ENCODE data around the gene MYO18A. TPM values are rescaled to one million over a fixed set of nuclear protein-coding genes. Genes with fewer than 3 reads are reported as not detected.
A peak's percentile ranks its signal among the peaks of the same experiment; 100 is the strongest.

MYO18A gene
- total RNA-seq, 1 experiment from 2014 or later, result 37.2 TPM

DNA sequence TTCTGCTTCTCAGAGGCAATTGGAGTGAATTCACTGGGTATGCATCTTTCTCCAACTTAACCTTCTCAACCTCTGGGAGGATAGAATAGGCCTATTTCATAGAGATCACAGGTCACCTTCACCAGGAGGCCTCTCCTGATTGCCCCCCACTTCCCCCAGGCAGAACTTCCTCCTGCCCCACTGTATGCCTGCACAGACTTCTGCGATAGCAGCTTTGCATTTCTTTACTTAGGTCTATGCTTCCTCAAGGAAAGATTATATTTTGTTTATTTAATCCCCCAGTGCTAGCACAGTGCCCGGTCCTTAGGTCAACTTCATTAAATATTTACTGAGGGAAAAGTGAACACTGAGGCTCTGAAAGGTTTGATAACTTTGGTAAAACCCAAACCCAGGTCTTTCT, 19.9 kb downstream of the MYO18A start:
- no peaks in the 10 kb centered on the region for H3K27me3 ChIP-seq (ENCODE audit: insufficient read depth, low read length)
- DNase-seq (ENCODE audit: low read depth, low spot score) (no peak), ATAC-seq (no peak)
- H4K20me1 ChIP-seq (ENCODE audit: insufficient read depth), result no peaks in the 10 kb centered on the region
- H3K36me3 ChIP-seq (ENCODE audit: control insufficient read depth in 1 of 2, insufficient read depth in 2 of 2, low read length in 2 of 2), result peaks cover 4 to 11% of the 10 kb centered on the region in 2 experiments; a peak in 2 of 4 replicates
- no peak overlapping the region for H3K4me2 ChIP-seq (ENCODE audit: low read length)
- H3K9ac ChIP-seq (ENCODE audit: low read length), result no peak overlapping the region
- H3K79me2 ChIP-seq (ENCODE audit: insufficient read depth, low read length), result peaks cover 43% of the 10 kb centered on the region
- POLR2A ChIA-PET, result interaction anchor here (0.7 kb wide), 1 partner anchor 17 kb away, joined by 4 read pairs; no protein-coding TSS in a partner anchor
- TF ChIP-seq MAX (IDR thresholded peaks at IDR 0.05) (no peak), YY1 (IDR thresholded peaks at IDR 0.05; ENCODE audit: extremely low read depth, insufficient replicate concordance, low read depth, low read length) (no peak), EZH2phosphoT487 (IDR thresholded peaks at IDR 0.05; ENCODE audit: borderline replicate concordance) (no peak)
- RAD21 ChIA-PET (ENCODE audit: low non-redundant PET in 1 of 2, low total read pairs in 2 of 2, uncharacterized antibody in 2 of 2, unreplicated experiment in 2 of 2), result no interaction called here
- no TSS peak for BruUV-seq (replicated peaks)
- peaks cover 45% of the 10 kb centered on the region in 2 experiments for H3K4me1 ChIP-seq (ENCODE audit: control insufficient read depth in 1 of 2, insufficient read depth in 2 of 2, low read length in 2 of 2)
- H3K27ac ChIP-seq (ENCODE audit: low read depth, low read length), result no peak overlapping the region
- CTCF ChIA-PET, result interaction anchor here (0.8 kb wide), 1 partner anchor 20 kb away, joined by 4 read pairs; the partner anchor contains the start of gene MYO18A
- H2AFZ ChIP-seq (ENCODE audit: low read depth, low read length, poor library complexity, severe bottlenecking), result no peak overlapping the region
- no peaks in the 10 kb centered on the region for H3K9me2 ChIP-seq (ENCODE audit: insufficient read depth)
- intact Hi-C loops (cut with micrococcal nuclease), result no loop called here
- no peak overlapping the region for H3K4me3 ChIP-seq (replicated peaks in 1 of 2; ENCODE audit: low read depth in 1 of 2, low read length in 2 of 2)
- no peaks in the 10 kb centered on the region for H3K9me3 ChIP-seq (ENCODE audit: control insufficient read depth in 1 of 2, insufficient read depth in 1 of 2, low read depth in 1 of 2, low read length in 2 of 2)

GRCh38 chr17:29159306-29159860, 20.8 kb downstream of the MYO18A start:
- Histone ChIP-seq H3K27me3 (ENCODE audit: insufficient read depth, low read length) (no peaks in the 10 kb centered on the region), H3K9me2 (ENCODE audit: insufficient read depth) (no peaks in the 10 kb centered on the region), H3K36me3 (ENCODE audit: control insufficient read depth in 1 of 2, insufficient read depth in 2 of 2, low read length in 2 of 2) (peaks cover 0 to 2% of the 10 kb centered on the region in 2 experiments; a peak in 1 of 4 replicates), H4K20me1 (ENCODE audit: insufficient read depth) (no peaks in the 10 kb centered on the region), H3K9ac (ENCODE audit: low read length) (no peak overlapping the region), H3K4me1 (ENCODE audit: control insufficient read depth in 1 of 2, insufficient read depth in 2 of 2, low read length in 2 of 2) (peaks cover 53% of the 10 kb centered on the region in 2 experiments), H3K79me2 (ENCODE audit: insufficient read depth, low read length) (peaks cover 51% of the 10 kb centered on the region), H3K4me3 (replicated peaks in 1 of 2; ENCODE audit: low read depth in 1 of 2, low read length in 2 of 2) (no peak overlapping the region), H3K9me3 (ENCODE audit: control insufficient read depth in 1 of 2, insufficient read depth in 1 of 2, low read depth in 1 of 2, low read length in 2 of 2) (no peaks in the 10 kb centered on the region), H2AFZ (ENCODE audit: low read depth, low read length, poor library complexity, severe bottlenecking) (no peak overlapping the region), H3K27ac (ENCODE audit: low read depth, low read length) (no peak overlapping the region), H3K4me2 (ENCODE audit: low read length) (peak overlapping the region; percentile 76)
- no TSS peak for BruUV-seq (replicated peaks)
- intact Hi-C loops (cut with micrococcal nuclease), result no loop called here
- CTCF ChIA-PET, result interaction anchor here (0.8 kb wide), 1 partner anchor 21 kb away, joined by 4 read pairs; the partner anchor contains the start of gene MYO18A
- POLR2A ChIA-PET, result interaction anchor here (0.7 kb wide), 1 partner anchor 17 kb away, joined by 4 read pairs; no protein-coding TSS in a partner anchor
- RAD21 ChIA-PET (ENCODE audit: low non-redundant PET in 1 of 2, low total read pairs in 2 of 2, uncharacterized antibody in 2 of 2, unreplicated experiment in 2 of 2), result interaction anchor here in 1 of 2 experiments (0.6 kb wide), 1 partner anchor 467 kb away, joined by 3 read pairs; no protein-coding TSS in a partner anchor
- ATAC-seq (no peak), DNase-seq (ENCODE audit: low read depth, low spot score) (no peak)
- TF ChIP-seq ELF1 (IDR thresholded peaks at IDR 0.05; ENCODE audit: borderline replicate concordance, low read depth), result no peak
- TF ChIP-seq SIN3A (IDR thresholded peaks at IDR 0.05; ENCODE audit: low read depth), result no peak
- no peak for TF ChIP-seq ZBTB33 (IDR thresholded peaks at IDR 0.05; ENCODE audit: extremely low read depth, insufficient replicate concordance, low read length)
- no peak for TF ChIP-seq FOSL1 (IDR thresholded peaks at IDR 0.05; ENCODE audit: low read depth)
- TF ChIP-seq EZH2 (IDR thresholded peaks at IDR 0.05), result no peak
- TF ChIP-seq ZNF274 (IDR thresholded peaks at IDR 0.05; ENCODE audit: low read depth, low read length), result no peak
- TF ChIP-seq CEBPB (IDR thresholded peaks at IDR 0.05; ENCODE audit: low read depth), result no peak
- TF ChIP-seq, protein P1, sequence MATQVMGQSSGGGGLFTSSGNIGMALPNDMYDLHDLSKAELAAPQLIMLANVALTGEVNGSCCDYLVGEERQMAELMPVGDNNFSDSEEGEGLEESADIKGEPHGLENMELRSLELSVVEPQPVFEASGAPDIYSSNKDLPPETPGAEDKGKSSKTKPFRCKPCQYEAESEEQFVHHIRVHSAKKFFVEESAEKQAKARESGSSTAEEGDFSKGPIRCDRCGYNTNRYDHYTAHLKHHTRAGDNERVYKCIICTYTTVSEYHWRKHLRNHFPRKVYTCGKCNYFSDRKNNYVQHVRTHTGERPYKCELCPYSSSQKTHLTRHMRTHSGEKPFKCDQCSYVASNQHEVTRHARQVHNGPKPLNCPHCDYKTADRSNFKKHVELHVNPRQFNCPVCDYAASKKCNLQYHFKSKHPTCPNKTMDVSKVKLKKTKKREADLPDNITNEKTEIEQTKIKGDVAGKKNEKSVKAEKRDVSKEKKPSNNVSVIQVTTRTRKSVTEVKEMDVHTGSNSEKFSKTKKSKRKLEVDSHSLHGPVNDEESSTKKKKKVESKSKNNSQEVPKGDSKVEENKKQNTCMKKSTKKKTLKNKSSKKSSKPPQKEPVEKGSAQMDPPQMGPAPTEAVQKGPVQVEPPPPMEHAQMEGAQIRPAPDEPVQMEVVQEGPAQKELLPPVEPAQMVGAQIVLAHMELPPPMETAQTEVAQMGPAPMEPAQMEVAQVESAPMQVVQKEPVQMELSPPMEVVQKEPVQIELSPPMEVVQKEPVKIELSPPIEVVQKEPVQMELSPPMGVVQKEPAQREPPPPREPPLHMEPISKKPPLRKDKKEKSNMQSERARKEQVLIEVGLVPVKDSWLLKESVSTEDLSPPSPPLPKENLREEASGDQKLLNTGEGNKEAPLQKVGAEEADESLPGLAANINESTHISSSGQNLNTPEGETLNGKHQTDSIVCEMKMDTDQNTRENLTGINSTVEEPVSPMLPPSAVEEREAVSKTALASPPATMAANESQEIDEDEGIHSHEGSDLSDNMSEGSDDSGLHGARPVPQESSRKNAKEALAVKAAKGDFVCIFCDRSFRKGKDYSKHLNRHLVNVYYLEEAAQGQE (IDR thresholded peaks at IDR 0.05; ENCODE audit: low read depth), result no peak
- no peak for TF ChIP-seq SRF (IDR thresholded peaks at IDR 0.05; ENCODE audit: low read depth)
- TF ChIP-seq SP1 (IDR thresholded peaks at IDR 0.05; ENCODE audit: low read depth), result no peak
- no peak for TF ChIP-seq RAD21 (IDR thresholded peaks at IDR 0.05; ENCODE audit: low read depth)

Data from HCT116 (cell line).